NCI-H1105 (cell line): Measurements from ENCODE around the gene RNF183.
"Not testable (repeated sequence)": the region's sequence is repeated elsewhere in the genome, so short reads cannot be mapped to it uniquely, and the experiment has no call there.

Source experiments
- DNase-seq: peaks from one replicate; lab custom pipeline; 2025; lab: John Stamatoyannopoulos, UW

The RNF183 gene

GRCh38 chr9:113316030-113316429, 12.9 kb upstream of the RNF183 start:
- DNase-seq: no peak

- DNase-seq: no peak
Observed at GRCh38 chr9:113315231-113315630, 12.1 kb upstream of the RNF183 start.

- DNase-seq: no peak
Observed at GRCh38 chr9:113313261-113313660, 10.1 kb upstream of the RNF183 start.

GRCh38 chr9:113311961-113312360, 8.8 kb upstream of the RNF183 start:
- no peak for DNase-seq

- no peak for DNase-seq
Observed at GRCh38 chr9:113310538-113310937, 7.4 kb upstream of the RNF183 start.

GRCh38 chr9:113309204-113309813, 6.1 kb upstream of the RNF183 start:
- DNase-seq: no peak

- DNase-seq: no peak
Observed at GRCh38 chr9:113307396-113307975, 4.3 kb upstream of the RNF183 start.

- no peak for DNase-seq
Observed at GRCh38 chr9:113306566-113306965, 3.4 kb upstream of the RNF183 start.

- no peak for DNase-seq
Observed at GRCh38 chr9:113301548-113301947, 1.6 kb downstream of the RNF183 start.

GRCh38 chr9:113299800-113300292, 3.3 kb downstream of the RNF183 start:
- DNase-seq: peak; percentile 44

- peak; percentile 97 for DNase-seq
Observed at GRCh38 chr9:113298924-113299770, 4.0 kb downstream of the RNF183 start.

- no peak for DNase-seq
Observed at GRCh38 chr9:113298311-113298710, 4.9 kb downstream of the RNF183 start.

GRCh38 chr9:113296796-113297558, 6.2 kb downstream of the RNF183 start:
- no peak for DNase-seq

- not testable (repeated sequence) for DNase-seq
Observed at GRCh38 chr9:113296247-113296646, 6.9 kb downstream of the RNF183 start.

- DNase-seq: no peak
Observed at GRCh38 chr9:113293285-113293878, 9.8 kb downstream of the RNF183 start.

- no peak for DNase-seq
Observed at GRCh38 chr9:113290052-113290607, 13.0 kb downstream of the RNF183 start.

- no peak for DNase-seq
Observed at GRCh38 chr9:113289091-113289490, 14.1 kb downstream of the RNF183 start.

- DNase-seq: no peak
Observed at GRCh38 chr9:113281356-113281755, 21.8 kb downstream of the RNF183 start.

- no peak for DNase-seq
Observed at GRCh38 chr9:113278840-113279239, 24.3 kb downstream of the RNF183 start.

GRCh38 chr9:113275157-113276131, 27.7 kb downstream of the RNF183 start, which contains the start of the genes CDC26 and PRPF4:
Gene CDC26, minus strand, starts transcription at chr9:113275572. Its CDS starts 3,065 bp downstream, at chr9:113272507.
Gene PRPF4, plus strand, starts transcription at chr9:113275658. Its CDS starts 86 bp downstream, at chr9:113275744.
- DNase-seq: peak; percentile 96
